Islet of Langerhans (tissue), 1 donor: ENCODE results near the gene VPS18.
"Not testable (repeated sequence)": the region's sequence is repeated elsewhere in the genome, so short reads cannot be mapped to it uniquely, and the experiment has no call there.

Experiments
- FAIRE-seq: peaks from one replicate; lab custom pipeline; 2011; peaks lifted over from hg19 to GRCh38; lab: Jason Lieb, UNC

VPS18 gene, protein sequence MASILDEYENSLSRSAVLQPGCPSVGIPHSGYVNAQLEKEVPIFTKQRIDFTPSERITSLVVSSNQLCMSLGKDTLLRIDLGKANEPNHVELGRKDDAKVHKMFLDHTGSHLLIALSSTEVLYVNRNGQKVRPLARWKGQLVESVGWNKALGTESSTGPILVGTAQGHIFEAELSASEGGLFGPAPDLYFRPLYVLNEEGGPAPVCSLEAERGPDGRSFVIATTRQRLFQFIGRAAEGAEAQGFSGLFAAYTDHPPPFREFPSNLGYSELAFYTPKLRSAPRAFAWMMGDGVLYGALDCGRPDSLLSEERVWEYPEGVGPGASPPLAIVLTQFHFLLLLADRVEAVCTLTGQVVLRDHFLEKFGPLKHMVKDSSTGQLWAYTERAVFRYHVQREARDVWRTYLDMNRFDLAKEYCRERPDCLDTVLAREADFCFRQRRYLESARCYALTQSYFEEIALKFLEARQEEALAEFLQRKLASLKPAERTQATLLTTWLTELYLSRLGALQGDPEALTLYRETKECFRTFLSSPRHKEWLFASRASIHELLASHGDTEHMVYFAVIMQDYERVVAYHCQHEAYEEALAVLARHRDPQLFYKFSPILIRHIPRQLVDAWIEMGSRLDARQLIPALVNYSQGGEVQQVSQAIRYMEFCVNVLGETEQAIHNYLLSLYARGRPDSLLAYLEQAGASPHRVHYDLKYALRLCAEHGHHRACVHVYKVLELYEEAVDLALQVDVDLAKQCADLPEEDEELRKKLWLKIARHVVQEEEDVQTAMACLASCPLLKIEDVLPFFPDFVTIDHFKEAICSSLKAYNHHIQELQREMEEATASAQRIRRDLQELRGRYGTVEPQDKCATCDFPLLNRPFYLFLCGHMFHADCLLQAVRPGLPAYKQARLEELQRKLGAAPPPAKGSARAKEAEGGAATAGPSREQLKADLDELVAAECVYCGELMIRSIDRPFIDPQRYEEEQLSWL

DNA sequence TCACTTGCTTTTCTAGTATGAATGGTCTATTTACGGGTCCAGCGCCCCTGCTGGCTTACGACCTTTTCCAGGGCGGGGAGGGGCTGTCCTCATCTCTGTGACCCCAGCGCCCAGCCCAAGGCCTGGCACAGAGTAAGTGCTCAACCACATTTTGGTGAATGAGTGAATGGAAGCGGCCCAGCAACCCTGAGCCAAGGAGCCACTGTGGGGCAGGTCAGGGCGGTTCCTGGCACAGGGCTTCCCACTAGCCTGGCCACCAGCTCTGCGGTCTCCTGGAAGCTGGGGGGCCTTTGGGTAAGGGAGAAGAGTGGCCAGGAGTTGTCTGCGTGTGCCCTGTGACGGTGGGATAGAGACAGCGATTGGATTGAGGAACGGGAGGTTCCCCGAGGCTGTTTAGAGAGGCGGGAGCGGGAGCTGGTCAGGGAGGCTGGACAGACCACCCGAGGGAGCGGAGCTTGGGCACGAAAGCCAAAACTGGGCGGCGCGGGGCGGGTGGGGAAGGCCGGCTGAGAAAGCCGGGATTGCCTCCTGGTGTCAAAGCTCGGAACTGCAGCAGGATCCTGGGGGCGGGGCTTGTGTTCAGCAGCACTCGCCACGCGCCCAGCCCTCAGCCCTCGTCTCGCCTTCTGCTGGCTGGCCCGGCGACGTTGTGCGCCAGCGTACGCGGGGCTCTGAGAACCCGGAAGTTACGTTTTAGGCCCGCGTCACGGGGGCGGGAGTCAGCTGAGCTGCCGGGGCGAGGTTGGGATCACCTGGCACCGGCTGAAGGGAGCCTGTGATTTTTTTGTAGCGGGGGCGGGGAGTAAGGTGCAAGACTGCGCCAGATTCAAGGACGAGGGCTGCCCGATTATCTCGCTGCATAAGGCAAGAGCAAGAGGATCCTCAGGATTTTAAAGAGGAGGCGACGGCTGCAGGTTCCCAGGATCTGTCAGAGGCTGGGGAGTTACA, at the start of gene VPS18:
TSS of gene VPS18 (plus strand) at position 718 of the 948 bp plus-strand sequence. CDS start 319 bp downstream, outside the sequence.
- no peak for FAIRE-seq

DNA sequence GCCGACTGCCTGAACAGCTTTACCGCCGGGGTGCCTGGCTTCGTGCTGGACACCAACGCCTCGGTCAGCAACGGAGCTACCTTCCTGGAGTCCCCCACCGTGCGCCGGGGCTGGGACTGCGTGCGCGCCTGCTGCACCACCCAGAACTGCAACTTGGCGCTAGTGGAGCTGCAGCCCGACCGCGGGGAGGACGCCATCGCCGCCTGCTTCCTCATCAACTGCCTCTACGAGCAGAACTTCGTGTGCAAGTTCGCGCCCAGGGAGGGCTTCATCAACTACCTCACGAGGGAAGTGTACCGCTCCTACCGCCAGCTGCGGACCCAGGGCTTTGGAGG, 49.6 kb upstream of the VPS18 start:
- FAIRE-seq = no peak

DNA sequence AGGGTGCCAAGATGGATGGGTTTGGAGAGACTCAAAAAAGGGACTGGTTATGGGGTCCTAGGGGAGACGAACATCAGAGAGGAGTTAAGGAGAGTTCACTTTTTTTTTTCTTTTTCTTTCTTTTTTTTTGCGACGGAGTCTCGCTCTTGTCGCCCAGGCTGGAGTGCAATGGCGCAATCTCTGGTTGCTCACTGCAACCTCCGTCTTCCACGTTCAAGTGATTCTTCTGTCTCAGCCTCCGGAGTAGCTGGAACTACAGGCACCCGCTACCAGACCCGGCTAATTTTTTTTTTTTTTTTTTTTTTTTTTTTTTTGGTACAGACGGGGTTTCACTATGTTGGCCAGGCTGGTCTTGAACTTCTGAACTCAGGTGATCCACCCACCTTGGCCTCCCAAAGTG, 49.2 kb upstream of the VPS18 start:
- FAIRE-seq = no peak

DNA sequence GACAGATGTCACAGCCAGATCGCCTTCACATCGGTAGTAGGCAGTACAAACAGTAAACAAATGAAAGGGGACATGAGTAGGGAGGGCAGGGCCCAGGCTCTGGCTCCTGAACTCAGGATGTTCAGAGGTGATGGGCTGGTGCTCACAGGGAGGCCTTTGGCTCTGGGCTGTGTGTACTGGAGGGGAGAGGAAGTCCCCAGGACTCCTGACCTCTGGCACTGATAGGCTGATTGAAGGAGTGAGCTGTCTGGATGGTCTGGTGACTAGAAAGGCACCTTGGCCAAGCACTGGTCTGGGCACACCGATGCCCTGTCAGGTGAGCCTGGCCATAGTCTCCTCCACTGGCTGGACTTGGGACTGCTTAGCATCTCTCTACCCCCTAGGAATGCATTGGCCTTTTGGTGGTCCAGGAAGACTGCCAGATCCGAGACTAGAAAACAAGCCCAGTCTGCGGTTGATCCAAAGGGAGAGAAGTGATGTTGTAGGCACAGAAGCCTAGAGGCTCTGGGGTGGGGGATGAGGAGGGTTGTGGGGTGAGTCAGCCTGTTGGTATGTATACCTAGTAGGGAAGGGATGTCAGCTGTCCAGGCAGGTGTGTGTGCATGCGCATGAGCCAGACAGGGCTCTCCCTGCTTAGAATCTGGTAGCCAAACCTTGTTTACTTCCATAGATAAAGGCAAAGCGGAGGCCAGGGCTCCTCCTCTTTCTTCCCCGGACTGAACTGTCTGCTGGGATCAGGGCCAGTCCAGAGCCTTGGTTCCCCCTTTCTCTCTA, 48.6 kb upstream of the VPS18 start:
- FAIRE-seq = no peak

DNA sequence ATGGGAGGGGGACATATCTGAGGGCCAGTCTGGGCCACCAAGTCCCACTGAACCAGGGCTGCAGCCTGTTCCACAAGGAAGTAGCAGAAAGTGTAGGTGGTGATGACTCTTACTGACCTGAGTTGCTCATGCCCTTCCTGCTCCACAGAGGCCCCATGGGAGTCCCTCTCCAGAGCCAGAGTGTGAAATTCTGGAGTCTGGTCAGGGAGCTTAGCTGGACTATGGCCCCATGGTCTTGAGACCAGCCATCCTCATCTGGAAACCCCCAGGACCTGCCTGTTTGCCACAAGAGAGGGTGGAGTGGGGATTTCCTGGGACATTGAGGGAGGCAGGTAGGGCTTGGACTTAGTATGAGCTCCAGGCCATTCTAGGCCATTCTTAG, 47.4 kb upstream of the VPS18 start:
- FAIRE-seq = no peak

DNA sequence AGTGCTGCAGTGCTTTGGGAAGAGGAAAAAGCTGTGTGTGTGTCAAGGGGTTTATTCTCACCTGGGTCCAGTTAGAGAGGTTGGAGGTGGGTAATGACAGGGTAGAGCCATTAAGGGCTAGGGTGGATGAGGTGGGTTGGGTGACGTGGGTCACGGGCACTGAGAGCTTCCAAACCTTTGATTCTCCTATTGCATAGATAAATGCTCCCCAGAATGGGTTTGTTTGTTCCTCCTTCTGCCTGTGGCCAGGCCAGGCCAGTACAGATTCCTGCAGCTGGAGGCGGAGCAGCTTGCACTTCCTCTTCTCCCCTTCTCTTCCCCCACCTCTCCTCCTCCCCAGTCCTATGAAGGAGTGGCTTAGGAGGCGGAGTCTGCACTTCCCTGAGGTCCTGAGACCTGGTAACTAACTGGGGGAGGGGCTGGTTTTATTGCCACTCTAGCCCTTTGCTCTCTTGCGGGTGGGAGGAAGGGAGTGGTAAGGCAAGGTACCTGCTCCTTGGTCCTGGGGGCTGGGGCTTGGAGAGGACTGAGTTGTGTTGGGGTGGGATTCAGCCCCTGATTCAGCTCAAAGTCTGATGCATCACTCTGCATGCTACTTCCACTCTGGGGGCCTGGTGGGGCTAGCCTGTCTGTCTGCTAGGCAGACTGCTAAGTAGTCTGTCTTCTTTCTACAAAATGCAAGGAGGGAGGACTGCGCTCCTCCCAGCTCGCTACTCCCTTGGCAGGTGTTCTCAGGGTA, 46.9 kb upstream of the VPS18 start:
- FAIRE-seq = no peak

DNA sequence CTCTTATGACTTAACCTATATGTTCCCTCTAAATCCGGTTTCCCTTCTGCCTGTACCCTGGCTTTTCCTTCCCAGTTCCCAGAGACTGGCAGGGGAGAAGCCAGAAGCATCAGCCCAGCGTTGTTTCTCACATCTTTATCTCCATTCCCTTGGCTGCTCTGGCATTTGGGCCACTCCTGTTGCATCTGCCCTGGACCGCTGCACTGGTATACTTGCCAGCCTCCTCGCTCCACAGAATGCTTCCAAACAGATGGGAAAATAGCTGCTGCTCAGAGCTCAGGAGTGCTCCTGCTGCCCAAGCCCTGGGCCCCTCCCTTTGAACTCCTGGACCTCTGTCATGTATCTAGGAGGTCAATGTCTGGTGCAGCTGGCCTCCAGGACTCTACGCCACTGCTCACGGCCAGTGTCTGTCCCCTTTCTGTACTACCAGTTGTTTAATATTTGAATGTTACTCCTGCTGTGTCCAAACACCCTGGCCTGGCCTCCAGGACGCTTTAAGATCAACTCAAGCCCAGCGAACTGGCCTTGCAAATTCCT, 43.6 kb upstream of the VPS18 start:
- no peak for FAIRE-seq

DNA sequence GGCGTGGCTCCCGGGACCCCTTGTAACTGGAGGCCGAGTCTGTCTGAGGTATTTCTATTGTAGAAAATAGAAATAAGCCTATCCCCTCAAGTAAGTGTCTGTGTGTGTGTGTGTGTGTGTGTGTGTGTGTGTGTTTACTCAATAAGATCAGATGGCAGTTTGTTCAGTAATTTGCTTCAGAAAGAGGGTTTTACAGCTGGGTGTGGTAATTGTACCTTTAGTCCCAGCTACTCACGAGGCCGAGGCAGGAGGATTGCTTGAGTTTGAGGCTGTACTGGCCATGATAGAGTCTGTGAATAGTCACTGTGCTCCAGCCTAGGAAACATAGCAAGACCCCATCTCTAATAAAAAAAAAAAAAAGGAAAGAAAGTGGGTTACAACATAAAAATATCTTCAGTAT, 41.7 kb upstream of the VPS18 start:
- FAIRE-seq = no peak

DNA sequence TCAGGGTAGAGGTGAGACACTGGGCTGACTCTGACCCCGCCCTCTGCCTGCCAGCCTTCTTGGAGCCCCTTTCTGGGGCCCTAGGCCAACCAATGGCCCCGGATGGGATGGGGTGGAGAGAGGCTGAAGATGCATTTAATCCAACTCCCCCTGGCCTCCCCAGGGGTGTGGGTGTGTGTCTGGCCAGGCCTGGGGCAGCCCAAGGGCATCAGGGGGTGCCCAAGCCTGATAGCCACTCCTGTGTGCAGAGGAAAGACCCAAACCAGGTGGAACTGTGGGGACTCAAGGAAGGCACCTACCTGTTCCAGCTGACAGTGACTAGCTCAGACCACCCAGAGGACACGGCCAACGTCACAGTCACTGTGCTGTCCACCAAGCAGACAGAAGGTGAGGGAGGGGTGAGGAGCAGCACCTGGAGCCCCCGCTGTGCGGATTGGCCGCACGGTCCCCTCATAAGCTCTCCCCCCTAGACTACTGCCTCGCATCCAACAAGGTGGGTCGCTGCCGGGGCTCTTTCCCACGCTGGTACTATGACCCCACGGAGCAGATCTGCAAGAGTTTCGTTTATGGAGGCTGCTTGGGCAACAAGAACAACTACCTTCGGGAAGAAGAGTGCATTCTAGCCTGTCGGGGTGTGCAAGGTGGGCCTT, 40.9 kb upstream of the VPS18 start:
- FAIRE-seq = no peak

DNA sequence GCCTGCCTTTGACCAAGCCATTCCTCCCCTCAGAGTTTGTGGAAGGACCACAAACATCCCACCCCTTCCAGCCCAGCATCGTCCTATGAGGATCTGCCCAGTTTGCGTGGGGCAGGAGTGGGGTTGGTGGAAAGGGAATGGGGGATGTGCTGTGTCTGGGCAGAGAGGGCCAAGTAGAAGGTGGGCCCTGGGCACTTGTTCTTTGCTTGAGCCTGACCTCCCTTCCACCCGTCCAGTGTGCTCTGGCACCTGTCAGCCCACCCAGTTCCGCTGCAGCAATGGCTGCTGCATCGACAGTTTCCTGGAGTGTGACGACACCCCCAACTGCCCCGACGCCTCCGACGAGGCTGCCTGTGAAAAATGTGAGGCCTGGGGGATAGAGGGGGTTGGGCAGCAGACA, 40.1 kb upstream of the VPS18 start:
- no peak for FAIRE-seq

DNA sequence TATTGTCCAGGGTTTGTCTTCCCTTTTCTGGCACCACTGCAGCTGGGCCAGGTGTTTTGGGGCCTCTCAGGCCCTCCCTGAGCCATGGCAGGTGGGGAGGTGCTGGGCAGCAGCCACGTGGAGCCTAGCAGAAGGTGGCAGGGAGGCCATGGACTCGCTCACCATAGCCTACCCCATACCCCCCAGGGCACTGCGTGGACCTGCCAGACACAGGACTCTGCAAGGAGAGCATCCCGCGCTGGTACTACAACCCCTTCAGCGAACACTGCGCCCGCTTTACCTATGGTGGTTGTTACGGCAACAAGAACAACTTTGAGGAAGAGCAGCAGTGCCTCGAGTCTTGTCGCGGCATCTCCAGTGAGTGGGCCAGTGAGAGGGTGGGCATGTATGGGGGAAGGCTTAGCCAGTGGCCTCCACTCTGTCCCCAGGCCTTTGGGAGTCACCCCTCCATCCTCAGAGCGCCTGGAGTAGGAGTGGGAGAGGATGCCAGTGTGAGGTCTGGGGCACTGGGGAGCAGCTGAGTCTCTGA, 38.5 kb upstream of the VPS18 start:
- FAIRE-seq = no peak

DNA sequence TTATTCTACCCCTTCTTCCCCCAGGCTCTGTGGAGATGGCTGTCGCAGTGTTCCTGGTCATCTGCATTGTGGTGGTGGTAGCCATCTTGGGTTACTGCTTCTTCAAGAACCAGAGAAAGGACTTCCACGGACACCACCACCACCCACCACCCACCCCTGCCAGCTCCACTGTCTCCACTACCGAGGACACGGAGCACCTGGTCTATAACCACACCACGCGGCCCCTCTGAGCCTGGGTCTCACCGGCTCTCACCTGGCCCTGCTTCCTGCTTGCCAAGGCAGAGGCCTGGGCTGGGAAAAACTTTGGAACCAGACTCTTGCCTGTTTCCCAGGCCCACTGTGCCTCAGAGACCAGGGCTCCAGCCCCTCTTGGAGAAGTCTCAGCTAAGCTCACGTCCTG, 37.5 kb upstream of the VPS18 start:
- no peak for FAIRE-seq

DNA sequence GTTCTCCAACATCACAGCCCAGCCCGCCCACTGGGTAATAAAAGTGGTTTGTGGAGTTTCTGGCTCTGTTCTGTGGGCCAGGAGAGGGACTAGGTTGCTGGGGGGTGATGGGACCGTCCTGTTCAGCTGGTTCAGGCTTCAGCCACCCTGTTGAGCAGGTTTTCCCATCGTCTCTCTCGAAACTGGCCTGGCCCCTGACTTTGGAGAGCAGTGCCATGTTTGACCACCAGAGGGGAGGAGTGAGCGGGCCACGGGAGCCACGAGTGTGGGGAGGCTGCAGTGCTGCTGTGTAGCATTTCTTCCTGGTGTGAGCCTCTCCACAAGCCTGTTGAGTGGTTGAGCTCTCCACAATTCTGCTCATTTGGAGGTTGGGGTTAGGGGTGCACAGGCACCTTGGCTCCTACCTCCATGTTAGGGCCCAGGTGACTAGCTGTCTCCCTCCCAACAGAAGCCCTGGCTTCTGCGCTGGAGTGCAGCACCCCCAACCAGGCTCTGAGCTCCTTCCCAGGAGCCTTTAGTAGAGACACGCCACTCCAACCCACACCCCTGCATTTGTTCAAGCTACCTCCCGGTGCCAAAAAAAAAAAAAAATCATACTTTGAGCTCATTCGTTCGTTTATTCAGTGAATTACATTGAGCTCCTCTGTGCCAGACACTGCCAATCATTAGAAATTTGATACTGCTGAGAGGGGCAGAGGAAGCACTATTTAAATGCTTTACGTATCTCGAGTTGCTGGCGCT, 36.5 kb upstream of the VPS18 start:
- FAIRE-seq = no peak

DNA sequence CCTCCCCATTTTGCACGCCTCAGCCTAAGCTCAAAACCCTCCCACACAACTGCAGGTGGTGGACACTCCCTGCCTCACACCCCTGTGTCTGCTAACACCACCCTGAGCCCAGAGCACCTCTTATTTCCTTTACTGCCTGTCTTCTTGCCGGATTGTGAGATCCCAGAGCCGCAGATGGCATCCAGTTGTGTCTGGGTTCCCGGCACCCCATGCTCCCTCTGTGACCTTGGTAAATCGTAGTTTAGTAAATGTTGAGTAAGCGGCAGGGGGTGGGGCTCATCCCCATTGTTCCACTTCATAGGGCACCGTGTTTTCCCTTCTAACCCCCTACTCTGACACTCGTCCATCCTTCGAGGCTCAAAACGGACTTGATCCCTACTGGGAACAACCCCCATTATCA, 35.5 kb upstream of the VPS18 start:
- FAIRE-seq = no peak

DNA sequence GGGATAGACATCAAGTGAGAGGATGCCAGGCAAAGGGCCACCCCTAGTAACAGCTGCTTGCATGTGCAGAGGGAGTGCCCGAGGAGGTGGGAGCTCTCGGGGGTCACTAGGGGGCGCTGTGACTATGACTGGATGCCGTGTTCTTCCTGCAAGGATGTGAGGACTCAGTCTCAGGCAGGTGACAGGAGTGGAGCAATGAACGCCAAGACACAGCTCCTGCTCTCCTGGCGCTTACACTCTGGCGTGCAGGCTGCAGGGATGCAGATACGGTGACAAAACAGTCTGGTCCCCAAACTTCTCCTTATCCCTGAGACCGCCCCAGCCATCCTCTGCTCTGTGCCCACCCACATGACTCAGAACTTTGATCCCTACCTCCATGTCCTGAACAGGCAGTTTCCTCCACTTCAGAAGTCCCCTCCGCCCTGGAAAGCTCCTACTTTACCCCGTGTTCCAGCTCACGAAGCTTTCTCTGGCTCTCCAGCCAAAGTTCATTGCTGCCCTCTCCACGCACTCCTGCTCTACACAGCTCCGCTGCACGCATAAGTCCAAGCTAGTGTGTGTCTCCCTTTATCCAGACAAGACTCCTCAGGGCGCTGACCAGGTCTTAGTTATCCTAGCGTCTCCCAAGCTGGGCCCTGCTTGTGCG, 34.9 kb upstream of the VPS18 start:
- FAIRE-seq = no peak

DNA sequence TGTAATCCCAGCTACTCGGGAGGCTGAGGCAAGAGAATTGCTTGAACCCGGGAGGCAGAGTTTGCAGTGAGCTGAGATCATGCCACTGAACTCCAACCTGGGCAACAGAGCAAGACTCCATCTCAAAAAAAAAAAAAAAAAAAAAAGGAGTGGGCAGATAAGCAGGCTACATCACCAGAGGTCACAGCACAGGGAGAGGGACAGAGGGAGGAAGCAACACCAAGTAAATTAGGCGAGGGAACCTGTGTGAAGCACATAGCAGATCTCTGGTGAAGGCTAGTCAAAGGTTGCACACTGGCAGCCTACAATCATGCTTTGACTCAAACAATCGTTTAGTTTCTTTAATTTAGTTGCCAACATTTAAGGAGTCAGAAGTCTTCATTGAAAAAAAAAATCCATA, 33.1 kb upstream of the VPS18 start:
- FAIRE-seq = not testable (repeated sequence)

DNA sequence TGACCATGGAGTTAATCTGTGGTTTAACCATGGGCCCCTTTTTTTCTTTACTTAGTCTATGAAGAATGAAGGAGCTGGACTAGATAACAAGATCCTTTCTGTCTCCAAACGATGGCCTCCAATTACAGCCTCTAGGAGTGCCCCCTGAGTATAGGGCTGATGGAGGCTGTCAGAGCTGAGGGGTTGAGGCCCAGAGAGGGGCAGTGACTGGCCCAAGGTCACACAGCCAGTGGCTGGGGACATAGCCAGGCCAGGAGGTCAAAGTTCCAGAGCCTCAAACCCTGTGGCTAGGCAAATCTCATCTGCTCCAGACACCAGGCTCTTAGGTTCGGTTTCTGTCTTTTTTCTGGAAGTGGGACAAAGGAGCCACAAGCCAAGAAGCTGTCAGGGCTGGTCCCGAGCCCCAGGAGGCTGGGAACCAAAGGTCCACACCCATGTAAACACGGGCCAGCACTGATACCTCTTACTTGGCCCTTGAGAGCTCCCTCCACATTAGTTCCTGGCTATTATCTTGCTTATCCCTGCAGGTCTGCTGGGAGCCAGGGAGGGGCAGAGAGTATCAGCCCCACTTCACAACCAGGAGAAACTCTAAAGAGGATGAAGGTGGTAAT, 30.5 kb upstream of the VPS18 start:
- no peak for FAIRE-seq

DNA sequence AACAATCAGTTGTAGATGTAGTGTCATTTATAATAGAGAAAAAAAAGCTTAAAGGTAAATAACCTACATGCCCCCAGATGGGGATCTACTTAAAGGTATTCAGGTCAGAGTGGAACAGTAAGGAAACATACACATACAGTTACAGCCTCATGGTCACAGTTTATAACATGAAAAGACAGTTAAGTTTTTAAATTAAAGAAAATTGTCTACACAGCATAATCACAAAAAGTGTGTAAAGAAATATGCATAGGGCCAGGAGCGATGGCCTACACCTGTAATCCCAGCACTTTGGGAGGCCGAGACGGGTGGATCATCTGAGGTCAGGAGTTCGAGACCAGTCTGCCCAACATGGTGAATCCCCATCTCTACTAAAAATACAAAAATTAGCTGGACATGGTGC, 27.1 kb upstream of the VPS18 start:
- FAIRE-seq = no peak
